Trophoblast cell (in vitro differentiated cells and primary cell): Measurements from ENCODE around the gene NDRG2.

Source experiments
- DNase-seq, 2 donors: peaks; one replicate each; pipeline ENCODE4 v3.0.0-alpha.2; 2016
- H2AFZ ChIP-seq: 2 replicates; pipeline ENCODE4 v1.6.1; 2013; ENCODE audit warnings: low read length, moderate library complexity, mild to moderate bottlenecking; ENCODE audit not compliant: insufficient read depth, poor library complexity
- H2AK5ac ChIP-seq: 2 replicates; pipeline ENCODE4 v1.6.1; 2013; ENCODE audit warnings: mild to moderate bottlenecking, low read length
- H2BK120ac ChIP-seq: 2 replicates; pipeline ENCODE4 v1.6.1; 2013; ENCODE audit warnings: low read length, mild to moderate bottlenecking, moderate library complexity; ENCODE audit not compliant: insufficient read depth, poor library complexity
- H2BK12ac ChIP-seq: 2 replicates; pipeline ENCODE4 v1.6.1; 2013; ENCODE audit warnings: mild to moderate bottlenecking, low read length, moderate library complexity
- H2BK5ac ChIP-seq: 2 replicates; pipeline ENCODE4 v1.6.1; 2013; ENCODE audit warnings: low read length, low read depth, moderate library complexity, mild to moderate bottlenecking; ENCODE audit not compliant: poor library complexity
- H3K14ac ChIP-seq: 2 replicates; pipeline ENCODE4 v1.6.1; 2013; ENCODE audit warnings: mild to moderate bottlenecking, low read length
- H3K18ac ChIP-seq: 2 replicates; pipeline ENCODE4 v1.6.1; 2013; ENCODE audit warnings: mild to moderate bottlenecking, low read length
- H3K23ac ChIP-seq: 2 replicates; pipeline ENCODE4 v1.6.1; 2013; ENCODE audit warnings: low read length
- H3K27ac ChIP-seq: 2 replicates; pipeline ENCODE4 v1.5.1; 2013; ENCODE audit warnings: low read depth, mild to moderate bottlenecking, inconsistent platforms, low read length, moderate library complexity
- H3K27me3 ChIP-seq: 2 replicates; pipeline ENCODE4 v1.6.1; 2013; ENCODE audit warnings: inconsistent platforms, mild to moderate bottlenecking, low read length, moderate library complexity; ENCODE audit not compliant: insufficient read depth
- H3K36me3 ChIP-seq, 2 experiments: 1 replicate in 1 of 2; 2 replicates in 1 of 2; pipeline ENCODE4 v1.6.1; 2013; ENCODE audit warnings: low read length in 2 of 2, mild to moderate bottlenecking in 2 of 2, moderate library complexity in 1 of 2; ENCODE audit not compliant: insufficient read depth in 2 of 2, control insufficient read depth in 1 of 2
- H3K4ac ChIP-seq: 2 replicates; pipeline ENCODE4 v1.6.1; 2013; ENCODE audit warnings: low read depth, mild to moderate bottlenecking, low read length, moderate library complexity
- H3K4me1 ChIP-seq, 2 experiments: 1 replicate in 1 of 2; 2 replicates in 1 of 2; pipeline ENCODE4 v1.6.1; 2013; ENCODE audit warnings: low read length in 2 of 2, mild to moderate bottlenecking in 2 of 2, moderate library complexity in 1 of 2; ENCODE audit not compliant: insufficient read depth in 2 of 2, control insufficient read depth in 1 of 2
- H3K4me2 ChIP-seq: 2 replicates; pipeline ENCODE4 v1.6.1; 2013; ENCODE audit warnings: inconsistent platforms, mild to moderate bottlenecking, low read length, moderate library complexity
- H3K4me3 ChIP-seq: 2 replicates; pipeline ENCODE4 v1.5.1; 2013; ENCODE audit warnings: mild to moderate bottlenecking, low read depth, low read length, inconsistent platforms
- H3K79me1 ChIP-seq: one replicate; pipeline ENCODE4 v1.6.1; 2013; ENCODE audit warnings: low read length
- H3K79me2 ChIP-seq: 2 replicates; pipeline ENCODE4 v1.6.1; 2013; ENCODE audit warnings: low read length, mild to moderate bottlenecking; ENCODE audit not compliant: control insufficient read depth, insufficient read depth, poor library complexity
- H3K9ac ChIP-seq: 2 replicates; pipeline ENCODE4 v1.6.1; 2013; ENCODE audit warnings: mild to moderate bottlenecking, low read length
- H3K9me3 ChIP-seq: 2 replicates; pipeline ENCODE4 v1.6.1; 2013; ENCODE audit warnings: low read depth, mild to moderate bottlenecking, control low read depth, inconsistent platforms, low read length; ENCODE audit not compliant: insufficient read depth
- H4K12ac ChIP-seq: 2 replicates; pipeline ENCODE4 v1.6.1; 2013; ENCODE audit warnings: low read depth, mild to moderate bottlenecking, low read length, moderate library complexity
- H4K8ac ChIP-seq: 2 replicates; pipeline ENCODE4 v1.6.1; 2013; ENCODE audit warnings: low read depth, mild to moderate bottlenecking, low read length, moderate library complexity
- H4K91ac ChIP-seq: one replicate; pipeline ENCODE4 v1.6.1; 2013; ENCODE audit warnings: low read depth, mild to moderate bottlenecking, low read length, moderate library complexity
- WGBS: extraction: QIAGEN DNeasy Blood & Tissue Kit; methylation state at CpG from one replicate; pipeline ENCODE4 v1.1.7; 2013; ENCODE audit warnings: missing lambda C conversion rate; ENCODE audit not compliant: insufficient read length, insufficient coverage; ENCODE audit errors: extremely low coverage; 5-methylcytosine and 5-hydroxymethylcytosine counted together

NDRG2 gene

DNA sequence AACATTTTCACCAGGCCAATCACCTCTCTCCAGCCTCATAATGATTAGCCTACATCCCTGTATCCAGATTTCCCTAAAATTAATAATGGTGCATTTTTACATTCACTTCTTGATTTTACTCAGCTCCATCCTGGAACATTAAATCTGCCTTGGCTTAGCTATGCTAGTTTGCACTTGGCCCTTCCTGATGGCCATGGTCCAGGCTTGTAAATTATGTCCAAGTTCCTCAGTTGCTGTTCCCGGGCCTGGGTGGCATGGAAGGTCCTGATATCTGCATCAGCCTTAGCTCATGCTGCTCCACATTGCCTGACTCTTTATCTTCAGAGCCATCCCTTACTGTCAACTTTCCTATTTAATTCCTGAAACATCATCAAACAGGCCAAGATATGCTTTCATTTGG lies 46.2 kb downstream of the NDRG2 start:
- Histone ChIP-seq H2AFZ (no peak overlapping the region), H3K79me2 (no peaks in the 10 kb centered on the region), H3K27me3 (no peaks in the 10 kb centered on the region), H4K91ac (no peak overlapping the region), H3K9ac (no peak overlapping the region), H4K12ac (no peak overlapping the region), H2BK12ac (no peak overlapping the region), H3K14ac (no peak overlapping the region), H3K4me3 (no peak overlapping the region), H3K9me3 (no peaks in the 10 kb centered on the region), H3K4me2 (no peak overlapping the region), H3K27ac (no peak overlapping the region), H3K4me1 (peaks cover 2 to 3% of the 10 kb centered on the region in 2 experiments), H2BK120ac (no peak overlapping the region), H2BK5ac (no peak overlapping the region), H3K36me3 (no peaks in the 10 kb centered on the region), H3K79me1 (peaks cover 4% of the 10 kb centered on the region), H4K8ac (no peak overlapping the region), H3K23ac (no peak overlapping the region), H3K4ac (no peak overlapping the region), H3K18ac (no peak overlapping the region), H2AK5ac (no peak overlapping the region)
- WGBS = no CpG with 5 or more reads among the region's 1 CpG
- DNase-seq = no peak

DNA sequence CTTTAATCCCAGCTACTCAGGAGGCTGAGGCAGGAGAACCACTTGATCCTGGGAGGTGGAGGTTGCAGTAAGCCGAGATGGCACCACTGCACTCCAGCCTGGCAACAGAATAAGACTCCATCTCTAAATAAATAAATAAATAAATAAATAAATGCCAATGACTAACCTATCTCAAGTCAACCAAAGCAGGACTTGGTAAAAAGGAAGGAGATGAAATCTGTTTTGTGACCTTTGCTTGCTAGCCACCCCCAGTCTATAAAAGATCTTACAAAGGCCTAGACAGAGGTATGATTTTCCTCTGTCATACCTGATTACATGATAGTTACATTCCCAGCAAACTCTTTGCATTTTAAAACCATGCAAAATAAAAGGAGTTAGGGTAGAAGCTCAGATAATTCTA lies 48.6 kb downstream of the NDRG2 start:
- Histone ChIP-seq H2BK120ac (no peak overlapping the region), H3K9ac (no peak overlapping the region), H2BK5ac (no peak overlapping the region), H3K14ac (no peak overlapping the region), H3K27me3 (no peaks in the 10 kb centered on the region), H3K4ac (no peak overlapping the region), H3K79me2 (no peaks in the 10 kb centered on the region), H4K12ac (no peak overlapping the region), H2AFZ (no peak overlapping the region), H4K8ac (no peak overlapping the region), H3K23ac (no peak overlapping the region), H4K91ac (no peak overlapping the region), H3K27ac (no peak overlapping the region), H2BK12ac (no peak overlapping the region), H3K4me3 (no peak overlapping the region), H2AK5ac (no peak overlapping the region), H3K4me2 (no peak overlapping the region), H3K79me1 (peaks cover 4% of the 10 kb centered on the region), H3K4me1 (peaks cover 6% of the 10 kb centered on the region in 2 experiments), H3K9me3 (no peaks in the 10 kb centered on the region), H3K18ac (no peak overlapping the region), H3K36me3 (no peaks in the 10 kb centered on the region)
- no peak for DNase-seq
- no CpG with 5 or more reads among the region's 1 CpG for WGBS

DNA sequence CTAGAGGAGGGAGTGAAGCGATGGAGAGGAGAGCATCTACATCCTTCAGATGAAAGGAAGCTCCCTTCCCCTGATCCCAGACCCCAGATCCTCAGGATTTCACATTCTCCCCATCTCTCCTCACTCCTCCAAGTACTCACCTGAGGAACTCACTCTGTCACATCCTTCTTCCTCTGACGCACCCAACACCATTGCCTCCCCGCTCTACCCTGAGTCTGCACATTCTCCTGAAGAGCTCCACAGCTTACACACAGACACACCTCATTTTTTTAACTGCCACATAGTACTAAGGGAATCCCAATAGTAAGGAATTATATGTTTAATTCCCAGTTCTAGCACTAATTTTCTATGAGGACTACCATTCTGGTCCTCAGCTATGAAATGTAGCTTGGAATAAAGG lies 51.4 kb downstream of the NDRG2 start:
- Histone ChIP-seq H2AFZ (no peak overlapping the region), H2BK120ac (peak overlapping the region; percentile 4), H3K23ac (no peak overlapping the region), H4K91ac (peak overlapping the region; percentile 45), H3K4ac (no peak overlapping the region), H3K79me1 (peaks cover 7% of the 10 kb centered on the region), H3K27me3 (no peaks in the 10 kb centered on the region), H4K8ac (no peak overlapping the region), H3K27ac (no peak overlapping the region), H3K4me1 (peaks cover 6% of the 10 kb centered on the region in 2 experiments), H3K14ac (no peak overlapping the region), H2BK5ac (no peak overlapping the region), H3K4me3 (no peak overlapping the region), H3K9me3 (no peaks in the 10 kb centered on the region), H3K36me3 (no peaks in the 10 kb centered on the region), H3K18ac (no peak overlapping the region), H3K9ac (no peak overlapping the region), H4K12ac (no peak overlapping the region), H3K4me2 (no peak overlapping the region), H2BK12ac (peak overlapping the region; percentile 59), H2AK5ac (no peak overlapping the region), H3K79me2 (no peaks in the 10 kb centered on the region)
- no CpG with 5 or more reads among the region's 3 CpGs for WGBS
- peak in 1 of 2 donors; percentile 42 for DNase-seq

DNA sequence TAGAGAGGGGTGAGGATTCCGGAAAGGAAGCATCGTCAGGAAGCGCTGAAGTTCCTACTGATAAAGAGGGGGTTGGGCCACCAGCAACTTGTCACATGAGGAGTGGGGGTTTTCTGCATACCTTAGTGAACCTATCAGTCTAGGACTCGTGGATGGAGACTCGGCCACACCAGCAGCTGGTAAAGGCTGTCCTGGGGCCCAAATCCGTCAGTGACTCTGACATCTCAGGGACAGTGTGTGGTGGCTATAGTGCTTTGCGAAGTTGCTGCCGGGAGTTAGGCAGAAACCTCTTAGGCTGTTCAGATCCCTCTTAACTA lies 53.2 kb downstream of the NDRG2 start:
- H3K9me3 ChIP-seq = no peaks in the 10 kb centered on the region
- H3K36me3 ChIP-seq = no peaks in the 10 kb centered on the region
- H4K91ac ChIP-seq = no peak overlapping the region
- no peaks in the 10 kb centered on the region for H3K27me3 ChIP-seq
- no peak overlapping the region for H3K18ac ChIP-seq
- H4K12ac ChIP-seq = no peak overlapping the region
- H3K23ac ChIP-seq = no peak overlapping the region
- WGBS = no CpG with 5 or more reads among the region's 8 CpGs
- no peaks in the 10 kb centered on the region for H3K79me2 ChIP-seq
- DNase-seq = no peak
- peak overlapping the region; percentile 2 for H2BK12ac ChIP-seq
- H4K8ac ChIP-seq = peak overlapping the region; percentile 3
- no peak overlapping the region for H3K9ac ChIP-seq
- no peak overlapping the region for H2BK120ac ChIP-seq
- H3K4me3 ChIP-seq = no peak overlapping the region
- no peak overlapping the region for H3K14ac ChIP-seq
- H3K4me1 ChIP-seq = peaks cover 4 to 6% of the 10 kb centered on the region in 2 experiments
- peak overlapping the region; percentile 1 for H2AFZ ChIP-seq
- peaks cover 7% of the 10 kb centered on the region for H3K79me1 ChIP-seq
- H3K4me2 ChIP-seq = peak overlapping the region; percentile 97
- H2BK5ac ChIP-seq = no peak overlapping the region
- H3K27ac ChIP-seq = no peak overlapping the region
- no peak overlapping the region for H3K4ac ChIP-seq
- no peak overlapping the region for H2AK5ac ChIP-seq
